ENCODE data around the gene BCL2L12.

The BCL2L12 gene

DNA sequence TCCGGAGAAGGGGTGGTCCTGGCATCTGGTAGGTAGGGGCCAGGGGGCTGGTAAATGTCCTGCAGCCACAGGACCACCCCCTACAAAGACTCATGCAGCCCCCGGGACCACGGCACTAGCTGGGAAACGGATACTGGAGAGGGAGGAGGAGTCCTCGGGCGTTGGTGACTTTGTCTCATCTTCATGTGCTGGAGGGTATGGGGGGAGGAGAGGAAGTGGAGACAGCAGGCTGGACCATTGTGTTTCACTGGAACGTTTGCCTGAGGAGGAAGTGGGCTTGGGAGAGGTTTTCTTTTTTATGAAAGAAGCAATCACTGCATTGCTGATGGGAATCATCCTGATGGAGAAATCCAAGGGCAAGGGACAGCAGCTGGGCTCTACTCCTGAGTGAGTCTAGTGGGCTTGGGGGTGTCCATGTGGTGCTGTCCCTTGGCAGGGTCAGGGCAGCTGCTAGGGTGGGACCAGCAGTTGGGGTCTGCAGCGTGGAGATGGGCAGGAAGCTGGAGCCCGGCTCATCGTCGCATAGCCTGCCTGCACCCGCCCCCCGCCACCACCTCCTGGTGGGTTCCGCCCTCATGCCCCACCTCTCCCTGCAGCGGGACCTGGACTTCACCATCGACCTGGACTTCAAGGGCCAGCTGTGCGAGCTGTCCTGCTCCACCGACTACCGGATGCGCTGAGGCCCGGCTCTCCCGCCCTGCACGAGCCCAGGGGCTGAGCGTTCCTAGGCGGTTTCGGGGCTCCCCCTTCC, 22.0 kb downstream of the BCL2L12 start:
- Histone ChIP-seq H3K36me3 (ENCODE audit: control insufficient read depth, insufficient read depth, low read length) (peaks cover 66% of the 10 kb centered on the region), H3K4me1 (ENCODE audit: control insufficient read depth, insufficient read depth, low read length, poor library complexity, severe bottlenecking) (peaks cover 5% of the 10 kb centered on the region), H3K9me3 (ENCODE audit: control insufficient read depth, low read length) (no peaks in the 10 kb centered on the region), H3K27ac (ENCODE audit: low read depth, low read length, severe bottlenecking) (peak overlapping the region; percentile 10), H3K4me3 (ENCODE audit: extremely low read depth, insufficient read depth, low read length, poor library complexity, severe bottlenecking) (no peak overlapping the region)
- whole genome bisulfite sequencing, 2 experiments (ENCODE audit: insufficient coverage in 2 of 2) = 87 to 94% methylated on average over 7 to 17 of the region's 26 CpGs

DNA sequence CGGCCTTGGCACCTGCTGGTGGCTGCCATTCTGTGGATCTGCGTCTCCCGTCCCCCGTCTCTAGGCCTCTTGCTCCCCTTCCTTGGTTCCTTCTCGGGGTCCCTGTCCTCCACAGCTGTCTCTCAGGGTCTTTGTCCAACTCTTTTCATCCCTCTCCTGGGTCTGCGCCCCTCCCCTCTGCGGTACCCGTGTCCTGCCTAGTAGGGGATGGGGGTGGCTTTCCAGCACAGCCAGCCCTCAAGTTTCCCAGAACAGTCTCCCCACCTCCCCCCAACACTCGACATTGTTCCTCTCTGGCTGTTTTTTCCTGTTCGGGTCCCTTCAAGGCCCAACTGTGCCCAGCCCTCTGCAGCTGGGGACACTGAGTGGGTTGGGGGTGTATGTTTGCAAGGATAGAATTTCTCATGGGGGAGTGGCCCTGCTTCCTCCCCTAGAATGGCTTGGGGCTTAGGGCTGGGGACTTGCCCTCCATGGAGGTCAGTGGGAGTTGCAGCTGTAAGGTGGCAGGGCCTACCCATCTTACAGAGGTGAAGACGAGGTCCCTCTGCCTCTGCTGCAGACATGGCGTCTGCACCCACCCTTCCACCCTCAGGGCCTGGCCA, 22.9 kb downstream of the BCL2L12 start:
- Histone ChIP-seq H3K36me3 (ENCODE audit: control insufficient read depth, insufficient read depth, low read length) (peaks cover 57% of the 10 kb centered on the region), H3K27ac (ENCODE audit: low read depth, low read length, severe bottlenecking) (no peak overlapping the region), H3K4me1 (ENCODE audit: control insufficient read depth, insufficient read depth, low read length, poor library complexity, severe bottlenecking) (peaks cover 5% of the 10 kb centered on the region), H3K4me3 (ENCODE audit: extremely low read depth, insufficient read depth, low read length, poor library complexity, severe bottlenecking) (no peak overlapping the region), H3K9me3 (ENCODE audit: control insufficient read depth, low read length) (no peaks in the 10 kb centered on the region)
- WGBS, 2 experiments (ENCODE audit: insufficient coverage in 2 of 2) = 92 to 96% methylated on average over 6 of the region's 12 CpGs

DNA sequence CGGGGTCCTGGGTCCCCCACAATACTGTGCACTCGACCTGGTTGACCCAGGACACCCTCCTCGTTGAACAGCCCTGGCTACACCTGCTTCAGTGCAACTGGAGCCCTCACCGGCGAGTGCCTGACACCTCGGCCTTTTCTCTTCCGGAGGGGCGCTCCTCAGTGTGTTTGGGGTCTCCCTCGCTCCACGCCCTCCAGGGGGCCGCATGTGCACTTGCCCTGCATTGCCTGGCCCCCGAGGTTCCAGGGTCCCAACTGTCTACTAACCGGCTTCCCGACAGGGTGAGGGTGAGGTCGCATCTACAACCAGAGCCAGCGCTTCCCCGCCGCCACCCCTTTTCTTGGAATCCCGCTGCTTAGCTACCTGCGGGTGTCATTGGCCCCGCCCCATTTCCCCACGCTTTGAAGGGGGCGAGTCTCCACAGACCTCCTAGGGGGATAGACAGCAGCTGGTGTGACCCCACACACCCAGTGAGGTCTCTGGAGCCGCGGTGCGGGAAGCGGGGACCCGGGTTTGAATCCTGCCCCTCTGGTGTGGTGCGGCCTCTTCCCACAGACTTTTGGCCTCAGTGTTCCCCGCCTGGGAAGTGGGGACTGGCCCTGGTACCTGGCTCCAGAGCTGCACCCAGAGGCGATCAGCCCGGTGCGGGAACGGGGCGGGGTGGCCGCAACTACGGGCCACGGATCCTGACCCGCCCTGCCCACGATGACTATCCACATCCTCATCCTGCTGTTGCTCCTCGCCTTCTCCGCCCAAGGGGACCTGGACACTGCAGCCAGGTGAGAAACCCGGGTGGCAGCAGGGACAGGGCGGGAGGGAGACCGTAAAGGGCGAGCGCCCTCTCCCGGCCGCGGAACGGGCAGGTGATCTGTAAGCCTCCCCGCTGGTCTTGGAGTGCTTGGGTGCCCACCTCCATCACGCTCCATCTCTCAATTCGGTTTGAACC, 23.7 kb downstream of the BCL2L12 start, which contains the start of gene ADM5:
Gene ADM5, plus strand, starts transcription at position 462 of the 946 bp plus-strand sequence. Its CDS starts 244 bp downstream, at position 706.
- Histone ChIP-seq H3K9me3 (ENCODE audit: control insufficient read depth, low read length) (no peaks in the 10 kb centered on the region), H3K4me1 (ENCODE audit: control insufficient read depth, insufficient read depth, low read length, poor library complexity, severe bottlenecking) (peaks cover 5% of the 10 kb centered on the region), H3K36me3 (ENCODE audit: control insufficient read depth, insufficient read depth, low read length) (peaks cover 50% of the 10 kb centered on the region), H3K27ac (ENCODE audit: low read depth, low read length, severe bottlenecking) (no peak within 1 kb of the TSS), H3K4me3 (ENCODE audit: extremely low read depth, insufficient read depth, low read length, poor library complexity, severe bottlenecking) (peak within 1 kb of the TSS; percentile 41)
- WGBS, 2 experiments (ENCODE audit: insufficient coverage in 2 of 2) = 95 to 96% methylated on average over 40 to 53 of the region's 54 CpGs

DNA sequence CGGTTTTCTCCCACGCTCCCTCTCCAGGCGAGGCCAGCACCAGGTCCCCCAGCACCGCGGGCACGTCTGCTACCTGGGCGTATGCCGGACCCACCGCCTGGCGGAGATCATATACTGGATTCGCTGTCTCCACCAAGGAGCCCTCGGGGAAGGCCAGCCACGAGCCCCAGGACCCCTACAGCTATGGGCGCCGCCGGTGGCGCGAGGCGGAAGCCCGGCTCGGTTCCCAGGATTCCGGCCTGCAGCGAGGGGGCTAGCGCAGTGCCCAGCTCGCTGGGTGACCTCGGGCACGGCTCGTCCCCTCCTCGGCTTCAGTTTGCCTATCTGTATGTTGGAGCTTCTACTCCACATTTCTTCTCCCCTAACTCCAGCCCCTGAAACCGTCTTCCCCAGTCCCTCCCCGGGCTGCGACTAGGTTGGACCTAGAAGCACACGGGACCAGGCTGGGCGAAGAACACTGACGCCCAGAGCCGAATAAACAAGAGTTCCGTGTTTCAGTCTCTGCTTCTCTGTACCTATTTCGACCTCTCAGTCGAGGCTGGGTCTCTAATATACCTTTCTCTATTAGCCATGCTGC, 24.4 kb downstream of the BCL2L12 start:
- 90 to 93% methylated on average over 38 to 39 of the region's 39 CpGs for WGBS, 2 experiments (ENCODE audit: insufficient coverage in 2 of 2)
- Histone ChIP-seq H3K4me3 (ENCODE audit: extremely low read depth, insufficient read depth, low read length, poor library complexity, severe bottlenecking) (peak overlapping the region; percentile 41), H3K9me3 (ENCODE audit: control insufficient read depth, low read length) (no peaks in the 10 kb centered on the region), H3K4me1 (ENCODE audit: control insufficient read depth, insufficient read depth, low read length, poor library complexity, severe bottlenecking) (peaks cover 5% of the 10 kb centered on the region), H3K27ac (ENCODE audit: low read depth, low read length, severe bottlenecking) (no peak overlapping the region), H3K36me3 (ENCODE audit: control insufficient read depth, insufficient read depth, low read length) (peaks cover 42% of the 10 kb centered on the region)

GRCh38 chr19:49690656-49691242, 25.0 kb downstream of the BCL2L12 start, which contains the start of gene CPT1C:
Gene CPT1C, plus strand, starts transcription at chr19:49691116. Its CDS starts 1,137 bp downstream, at chr19:49692253.
- Histone ChIP-seq H3K27ac (ENCODE audit: low read depth, low read length, severe bottlenecking) (peak within 1 kb of the TSS; percentile 57), H3K36me3 (ENCODE audit: control insufficient read depth, insufficient read depth, low read length) (peaks cover 36% of the 10 kb centered on the region)
- 11 to 16% methylated on average over 30 to 37 of the region's 38 CpGs for WGBS, 2 experiments (ENCODE audit: insufficient coverage in 2 of 2)

DNA sequence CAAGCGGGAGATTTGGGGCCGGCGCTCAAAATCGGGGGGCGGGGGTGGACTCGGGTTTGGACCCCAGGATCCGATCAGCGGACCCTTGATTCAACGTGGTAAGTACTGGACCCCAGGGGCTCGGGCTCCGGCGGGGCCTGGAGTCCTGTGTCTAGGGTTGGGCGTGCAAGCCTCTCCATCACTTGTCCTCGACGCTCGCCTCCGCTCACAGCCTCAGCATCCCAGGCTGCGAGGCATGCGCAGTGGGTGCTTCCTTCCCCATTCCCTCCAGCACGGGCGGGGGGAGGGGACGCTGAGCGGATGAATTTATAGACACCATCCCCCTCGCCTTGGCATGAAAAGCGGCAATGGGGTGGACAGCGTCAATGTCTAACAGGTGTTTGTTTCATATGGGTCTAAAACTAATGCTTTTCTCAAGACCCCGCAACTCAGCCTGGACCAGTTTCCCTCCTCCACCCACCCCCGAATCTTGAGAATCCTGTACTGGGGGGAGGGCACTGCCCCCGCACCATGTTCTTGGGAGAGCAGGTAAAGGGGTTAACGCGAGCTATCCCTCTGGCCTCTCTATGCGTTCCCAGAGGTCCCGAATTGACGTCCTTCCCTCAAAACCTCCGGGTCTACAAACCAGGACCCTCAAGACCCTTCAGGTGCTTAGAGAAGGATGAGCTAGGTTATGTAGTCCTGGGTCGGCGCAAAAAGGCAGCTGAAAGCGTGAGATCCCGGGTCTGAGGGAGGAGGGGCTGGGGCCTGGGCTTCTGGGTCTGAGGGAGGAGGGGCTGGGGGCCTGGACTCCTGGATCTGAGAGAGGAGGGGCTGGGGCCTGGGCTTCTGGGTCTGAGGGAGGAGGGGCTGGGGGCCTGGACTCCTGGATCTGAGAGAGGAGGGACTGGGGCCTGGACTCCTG, 25.8 kb downstream of the BCL2L12 start:
- 15 to 18% methylated on average over 22 to 24 of the region's 39 CpGs for WGBS, 2 experiments (ENCODE audit: insufficient coverage in 2 of 2)
- peak overlapping the region; percentile 10 for H3K27ac ChIP-seq (ENCODE audit: low read depth, low read length, severe bottlenecking)
- peaks cover 5% of the 10 kb centered on the region for H3K4me1 ChIP-seq (ENCODE audit: control insufficient read depth, insufficient read depth, low read length, poor library complexity, severe bottlenecking)
- peaks cover 30% of the 10 kb centered on the region for H3K36me3 ChIP-seq (ENCODE audit: control insufficient read depth, insufficient read depth, low read length)
- H3K9me3 ChIP-seq (ENCODE audit: control insufficient read depth, low read length) = no peaks in the 10 kb centered on the region
- H3K4me3 ChIP-seq (ENCODE audit: extremely low read depth, insufficient read depth, low read length, poor library complexity, severe bottlenecking) = peak overlapping the region; percentile 41

More at GRCh38 chr19:49690656-49691242, 25.0 kb downstream of the BCL2L12 start, which contains the start of gene CPT1C:
- Histone ChIP-seq H3K4me3 (ENCODE audit: extremely low read depth, insufficient read depth, low read length, poor library complexity, severe bottlenecking) (peak within 1 kb of the TSS; percentile 41), H3K9me3 (ENCODE audit: control insufficient read depth, low read length) (no peaks in the 10 kb centered on the region), H3K4me1 (ENCODE audit: control insufficient read depth, insufficient read depth, low read length, poor library complexity, severe bottlenecking) (peaks cover 5% of the 10 kb centered on the region)

DNA sequence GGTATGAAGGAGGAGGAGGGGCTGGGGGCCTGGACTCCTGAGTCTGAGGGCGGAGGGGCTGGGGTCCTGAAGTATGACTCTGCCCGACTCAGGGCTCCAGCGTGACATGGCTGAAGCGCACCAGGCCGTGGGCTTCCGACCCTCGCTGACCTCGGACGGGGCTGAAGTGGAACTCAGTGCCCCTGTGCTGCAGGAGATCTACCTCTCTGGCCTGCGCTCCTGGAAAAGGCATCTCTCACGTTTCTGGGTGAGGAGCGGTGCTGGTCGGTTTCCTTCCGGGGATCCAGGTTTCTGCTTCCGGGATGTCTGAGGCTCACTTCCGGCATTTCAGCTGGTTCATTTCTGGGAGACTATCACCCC, 26.4 kb downstream of the BCL2L12 start:
- H3K9me3 ChIP-seq (ENCODE audit: control insufficient read depth, low read length) = no peaks in the 10 kb centered on the region
- no peak overlapping the region for H3K4me3 ChIP-seq (ENCODE audit: extremely low read depth, insufficient read depth, low read length, poor library complexity, severe bottlenecking)
- no peak overlapping the region for H3K27ac ChIP-seq (ENCODE audit: low read depth, low read length, severe bottlenecking)
- peaks cover 5% of the 10 kb centered on the region for H3K4me1 ChIP-seq (ENCODE audit: control insufficient read depth, insufficient read depth, low read length, poor library complexity, severe bottlenecking)
- WGBS, 2 experiments (ENCODE audit: insufficient coverage in 2 of 2) = 84 to 87% methylated on average over 16 of the region's 16 CpGs
- peaks cover 26% of the 10 kb centered on the region for H3K36me3 ChIP-seq (ENCODE audit: control insufficient read depth, insufficient read depth, low read length)

GRCh38 chr19:49696115-49696514, 30.4 kb downstream of the BCL2L12 start:
- H3K27ac ChIP-seq (ENCODE audit: low read depth, low read length, severe bottlenecking) = no peak overlapping the region
- no peaks in the 10 kb centered on the region for H3K9me3 ChIP-seq (ENCODE audit: control insufficient read depth, low read length)
- H3K4me3 ChIP-seq (ENCODE audit: extremely low read depth, insufficient read depth, low read length, poor library complexity, severe bottlenecking) = no peak overlapping the region
- H3K4me1 ChIP-seq (ENCODE audit: control insufficient read depth, insufficient read depth, low read length, poor library complexity, severe bottlenecking) = peaks cover 2% of the 10 kb centered on the region
- WGBS, 2 experiments (ENCODE audit: insufficient coverage in 2 of 2) = 77 to 81% methylated on average over 3 to 5 of the region's 6 CpGs
- no peaks in the 10 kb centered on the region for H3K36me3 ChIP-seq (ENCODE audit: control insufficient read depth, insufficient read depth, low read length)

DNA sequence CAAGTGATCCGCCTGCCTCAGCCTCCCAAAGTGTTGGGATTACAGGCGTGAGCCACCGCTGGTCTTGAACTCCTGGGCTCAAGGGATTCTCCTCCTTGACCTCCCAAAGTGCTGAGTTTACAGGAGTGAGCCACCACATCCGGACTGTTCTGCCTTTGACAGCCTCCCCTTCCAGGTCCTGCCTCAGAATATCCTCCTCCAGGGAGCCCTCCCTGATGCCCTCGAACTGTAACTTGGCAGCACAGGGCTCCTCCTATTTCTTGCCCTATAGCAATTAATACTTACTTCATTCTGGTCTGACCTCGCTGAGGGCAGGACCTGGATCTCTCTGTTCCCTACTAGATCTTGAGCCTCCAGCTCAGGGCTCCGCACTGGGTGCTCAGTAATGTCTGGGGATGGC, 31.1 kb downstream of the BCL2L12 start:
- H3K4me1 ChIP-seq (ENCODE audit: control insufficient read depth, insufficient read depth, low read length, poor library complexity, severe bottlenecking) = peaks cover 4% of the 10 kb centered on the region
- H3K4me3 ChIP-seq (ENCODE audit: extremely low read depth, insufficient read depth, low read length, poor library complexity, severe bottlenecking) = no peak overlapping the region
- no peaks in the 10 kb centered on the region for H3K36me3 ChIP-seq (ENCODE audit: control insufficient read depth, insufficient read depth, low read length)
- no peak overlapping the region for H3K27ac ChIP-seq (ENCODE audit: low read depth, low read length, severe bottlenecking)
- no peaks in the 10 kb centered on the region for H3K9me3 ChIP-seq (ENCODE audit: control insufficient read depth, low read length)
- WGBS, 2 experiments (ENCODE audit: insufficient coverage in 2 of 2) = 91 to 94% methylated on average over 5 of the region's 7 CpGs

Measured in mesodermal cell (in vitro differentiated cells).